Measurements from ENCODE around the gene SGIP1. TPM values are rescaled to one million over a fixed set of nuclear protein-coding genes. Genes with fewer than 3 reads are reported as not detected.
A peak's percentile ranks its signal among the peaks of the same experiment; 100 is the strongest.

Gene SGIP1
- polyA plus RNA-seq, 1 of the 3 experiments (the other 2 are of a cell fraction): 15.5 TPM

DNA sequence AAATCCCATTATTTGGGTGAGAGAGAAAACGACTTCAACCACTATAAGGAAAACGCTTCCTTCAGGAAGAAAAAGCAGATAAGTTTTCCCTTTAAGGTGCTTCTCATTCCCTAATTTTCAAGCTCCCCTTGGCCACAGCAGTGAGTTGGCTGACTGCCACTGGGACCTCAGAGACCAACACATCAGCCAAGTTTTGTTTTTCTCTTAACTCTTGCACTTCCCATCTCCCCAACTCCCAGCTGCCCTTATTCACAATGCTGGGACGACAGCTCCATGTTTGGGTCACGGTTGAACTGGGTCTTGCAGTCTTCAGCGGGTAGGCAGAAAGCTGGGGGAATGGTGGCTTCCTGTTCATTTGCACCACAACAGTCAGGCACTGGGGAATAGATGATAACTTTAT is 18.9 kb downstream of the SGIP1 start:
- WGBS (ENCODE audit: low lambda C conversion rate): 93% methylated on average over 5 of the region's 5 CpGs
- H3K79me2 ChIP-seq (ENCODE audit: insufficient read depth): peaks cover 37% of the 10 kb centered on the region; the same call in 1 of the 2 replicates
- H4K20me1 ChIP-seq (ENCODE audit: insufficient read depth): no peaks in the 10 kb centered on the region
- no peak overlapping the region for H2AFZ ChIP-seq (ENCODE audit: low read depth)
- no peaks in the 10 kb centered on the region for H3K9me3 ChIP-seq
- TF ChIP-seq, protein P1, sequence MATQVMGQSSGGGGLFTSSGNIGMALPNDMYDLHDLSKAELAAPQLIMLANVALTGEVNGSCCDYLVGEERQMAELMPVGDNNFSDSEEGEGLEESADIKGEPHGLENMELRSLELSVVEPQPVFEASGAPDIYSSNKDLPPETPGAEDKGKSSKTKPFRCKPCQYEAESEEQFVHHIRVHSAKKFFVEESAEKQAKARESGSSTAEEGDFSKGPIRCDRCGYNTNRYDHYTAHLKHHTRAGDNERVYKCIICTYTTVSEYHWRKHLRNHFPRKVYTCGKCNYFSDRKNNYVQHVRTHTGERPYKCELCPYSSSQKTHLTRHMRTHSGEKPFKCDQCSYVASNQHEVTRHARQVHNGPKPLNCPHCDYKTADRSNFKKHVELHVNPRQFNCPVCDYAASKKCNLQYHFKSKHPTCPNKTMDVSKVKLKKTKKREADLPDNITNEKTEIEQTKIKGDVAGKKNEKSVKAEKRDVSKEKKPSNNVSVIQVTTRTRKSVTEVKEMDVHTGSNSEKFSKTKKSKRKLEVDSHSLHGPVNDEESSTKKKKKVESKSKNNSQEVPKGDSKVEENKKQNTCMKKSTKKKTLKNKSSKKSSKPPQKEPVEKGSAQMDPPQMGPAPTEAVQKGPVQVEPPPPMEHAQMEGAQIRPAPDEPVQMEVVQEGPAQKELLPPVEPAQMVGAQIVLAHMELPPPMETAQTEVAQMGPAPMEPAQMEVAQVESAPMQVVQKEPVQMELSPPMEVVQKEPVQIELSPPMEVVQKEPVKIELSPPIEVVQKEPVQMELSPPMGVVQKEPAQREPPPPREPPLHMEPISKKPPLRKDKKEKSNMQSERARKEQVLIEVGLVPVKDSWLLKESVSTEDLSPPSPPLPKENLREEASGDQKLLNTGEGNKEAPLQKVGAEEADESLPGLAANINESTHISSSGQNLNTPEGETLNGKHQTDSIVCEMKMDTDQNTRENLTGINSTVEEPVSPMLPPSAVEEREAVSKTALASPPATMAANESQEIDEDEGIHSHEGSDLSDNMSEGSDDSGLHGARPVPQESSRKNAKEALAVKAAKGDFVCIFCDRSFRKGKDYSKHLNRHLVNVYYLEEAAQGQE (IDR thresholded peaks at IDR 0.05; ENCODE audit: low read depth, low read length): no peak
- no peak for TF ChIP-seq TEAD4 (IDR thresholded peaks at IDR 0.05; ENCODE audit: borderline replicate concordance, insufficient read depth)
- TF ChIP-seq FOXJ3 (CRISPR knock-in tag; IDR thresholded peaks at IDR 0.05): no peak
- TF ChIP-seq TCF12 (IDR thresholded peaks at IDR 0.05): no peak
- TF ChIP-seq CHD2 (IDR thresholded peaks at IDR 0.05; ENCODE audit: low read length, partially characterized antibody): no peak
- TF ChIP-seq EZH2phosphoT487 (IDR thresholded peaks at IDR 0.05; ENCODE audit: borderline replicate concordance, low read depth): no peak
- TF ChIP-seq FOSL2 (IDR thresholded peaks at IDR 0.05; ENCODE audit: borderline replicate concordance, low read depth): no peak
- no peak for TF ChIP-seq SIN3A (IDR thresholded peaks at IDR 0.05; ENCODE audit: borderline replicate concordance, low read depth, low read length)
- TF ChIP-seq TAF1 (IDR thresholded peaks at IDR 0.05; ENCODE audit: borderline replicate concordance, low read depth, low read length): no peak
- TF ChIP-seq ELF1 (IDR thresholded peaks at IDR 0.05): no peak
- no peak for TF ChIP-seq GATA2 (CRISPR knock-in tag; IDR thresholded peaks at IDR 0.05)
- no peak for TF ChIP-seq NFIC (IDR thresholded peaks at IDR 0.05; ENCODE audit: borderline replicate concordance)
- TF ChIP-seq NRF1 (IDR thresholded peaks at IDR 0.05; ENCODE audit: low read depth, low read length): no peak
- no peak for TF ChIP-seq POLR2AphosphoS5 (IDR thresholded peaks at IDR 0.05; ENCODE audit: low read depth, low read length)
- no peak for TF ChIP-seq YY1 (IDR thresholded peaks at IDR 0.05; ENCODE audit: low read depth)
- TF ChIP-seq, protein P2, sequence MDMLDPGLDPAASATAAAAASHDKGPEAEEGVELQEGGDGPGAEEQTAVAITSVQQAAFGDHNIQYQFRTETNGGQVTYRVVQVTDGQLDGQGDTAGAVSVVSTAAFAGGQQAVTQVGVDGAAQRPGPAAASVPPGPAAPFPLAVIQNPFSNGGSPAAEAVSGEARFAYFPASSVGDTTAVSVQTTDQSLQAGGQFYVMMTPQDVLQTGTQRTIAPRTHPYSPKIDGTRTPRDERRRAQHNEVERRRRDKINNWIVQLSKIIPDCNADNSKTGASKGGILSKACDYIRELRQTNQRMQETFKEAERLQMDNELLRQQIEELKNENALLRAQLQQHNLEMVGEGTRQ (IDR thresholded peaks at IDR 0.05; ENCODE audit: borderline replicate concordance, low read depth, low read length): no peak
- no peak for TF ChIP-seq MAX (IDR thresholded peaks at IDR 0.05; ENCODE audit: low read depth)
- H3K4me2 ChIP-seq: no peak overlapping the region
- no peaks in the 10 kb centered on the region for H3K9me2 ChIP-seq
- peaks cover 25% of the 10 kb centered on the region for H3F3A ChIP-seq (replicated peaks; ENCODE audit: insufficient read depth)
- ChIA-PET POLR2A (no interaction called here), CTCF (interaction anchor here (1.4 kb wide), 1 partner anchor 80 kb away, joined by 4 read pairs; no protein-coding TSS in a partner anchor)
- H3K9ac ChIP-seq: no peak overlapping the region
- DNase-seq: no peak
- no peak overlapping the region for H3K4me3 ChIP-seq (ENCODE audit: low read depth in 2 of 2, low read length in 1 of 2)
- H3K27ac ChIP-seq (ENCODE audit: low read depth in 2 of 2, low read length in 1 of 2): 0 out of 4 replicates have a peak overlapping the region, but pooled peaks of 1 of the 2 experiments have one; percentile 59
- peaks cover 15 to 23% of the 10 kb centered on the region in 2 experiments; a peak in 3 of 4 replicates for H3K4me1 ChIP-seq (ENCODE audit: control insufficient read depth in 1 of 2, insufficient read depth in 2 of 2, low read depth in 1 of 2, low read length in 1 of 2)
- H3K36me3 ChIP-seq (replicated peaks in 1 of 2; ENCODE audit: control insufficient read depth in 1 of 2, insufficient read depth in 2 of 2, low read length in 1 of 2): peaks cover 12 to 35% of the 10 kb centered on the region in 2 experiments
- H3K27me3 ChIP-seq (ENCODE audit: insufficient read depth): no peaks in the 10 kb centered on the region

Data from SK-N-SH (cell line).